Astrocyte of the cerebellum (primary cell): ENCODE measurements around the gene APOC3.

Source experiments
- DNase-seq: peaks from one replicate; pipeline ENCODE4 v3.0.0-alpha.2; 2011; ENCODE audit warnings: low read depth
- H3K4me3 ChIP-seq: 2 replicates; pipeline ENCODE4 v1.5.1; 2011; ENCODE audit warnings: mild to moderate bottlenecking, low read depth, low read length, moderate library complexity
- CTCF ChIP-seq: IDR thresholded peaks from 2 replicates; pipeline ENCODE4 v1.5.1; 2012; ENCODE audit warnings: low read length, low read depth, moderate library complexity, mild to moderate bottlenecking; ENCODE audit errors: missing control alignments
- in situ Hi-C: cut with HindIII; loops from 2 replicates; pipeline ENCODE4 v1.10.0; 2017; ENCODE audit warnings: low sequenced_read_pairs

Gene APOC3

GRCh38 chr11:116862185-116862584 is 32.5 kb downstream of the APOC3 start:
- TF ChIP-seq CTCF, result no peak
- no peak overlapping the region for H3K4me3 ChIP-seq
- DNase-seq, result no peak
- in situ Hi-C loops, result no loop called here

GRCh38 chr11:116862951-116863350 is 33.2 kb downstream of the APOC3 start:
- TF ChIP-seq CTCF, result no peak
- DNase-seq, result no peak
- no peak overlapping the region for H3K4me3 ChIP-seq
- in situ Hi-C loops, result no loop called here

- TF ChIP-seq CTCF, result no peak
- no peak for DNase-seq
- in situ Hi-C loops, result no loop called here
- H3K4me3 ChIP-seq, result no peak overlapping the region
Observed at GRCh38 chr11:116864531-116864930, 34.8 kb downstream of the APOC3 start.

GRCh38 chr11:116865696-116866095 is 36.0 kb downstream of the APOC3 start:
- no peak for DNase-seq
- no peak overlapping the region for H3K4me3 ChIP-seq
- in situ Hi-C loops, result no loop called here
- TF ChIP-seq CTCF, result no peak

- in situ Hi-C loops, result no loop called here
- H3K4me3 ChIP-seq, result no peak overlapping the region
- no peak for DNase-seq
- TF ChIP-seq CTCF, result no peak
Observed at GRCh38 chr11:116866804-116867455, 37.2 kb downstream of the APOC3 start.

DNA sequence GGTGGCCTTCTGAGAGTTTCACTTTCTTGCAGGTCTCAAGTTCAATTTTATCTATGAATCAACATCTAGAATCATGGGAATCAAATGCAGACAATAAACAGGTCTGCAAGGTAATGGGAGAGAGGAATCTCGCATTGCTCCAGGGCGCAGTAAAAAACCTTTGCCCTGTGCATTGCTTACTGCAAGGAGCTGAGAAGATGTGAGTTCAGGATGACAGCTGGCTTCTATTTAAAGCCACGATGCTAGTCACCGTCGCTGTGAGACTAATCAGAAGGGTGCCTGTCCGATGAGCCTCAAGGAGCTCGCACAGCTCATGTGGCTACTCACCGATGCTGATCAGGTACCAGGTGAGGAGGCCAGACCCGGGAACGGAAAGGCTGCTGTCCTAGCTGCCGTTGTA is 37.9 kb downstream of the APOC3 start:
- TF ChIP-seq CTCF, result no peak
- no peak overlapping the region for H3K4me3 ChIP-seq
- no peak for DNase-seq
- in situ Hi-C loops, result no loop called here
